NCI-H1694 treated with DMSO at 0.1 percent for 48 hours (cell line): ENCODE measurements around the gene ADGRD2.

ENCODE experiments used
- DNase-seq: peaks from one replicate; lab custom pipeline; 2025; lab: John Stamatoyannopoulos, UW

Gene ADGRD2

DNA sequence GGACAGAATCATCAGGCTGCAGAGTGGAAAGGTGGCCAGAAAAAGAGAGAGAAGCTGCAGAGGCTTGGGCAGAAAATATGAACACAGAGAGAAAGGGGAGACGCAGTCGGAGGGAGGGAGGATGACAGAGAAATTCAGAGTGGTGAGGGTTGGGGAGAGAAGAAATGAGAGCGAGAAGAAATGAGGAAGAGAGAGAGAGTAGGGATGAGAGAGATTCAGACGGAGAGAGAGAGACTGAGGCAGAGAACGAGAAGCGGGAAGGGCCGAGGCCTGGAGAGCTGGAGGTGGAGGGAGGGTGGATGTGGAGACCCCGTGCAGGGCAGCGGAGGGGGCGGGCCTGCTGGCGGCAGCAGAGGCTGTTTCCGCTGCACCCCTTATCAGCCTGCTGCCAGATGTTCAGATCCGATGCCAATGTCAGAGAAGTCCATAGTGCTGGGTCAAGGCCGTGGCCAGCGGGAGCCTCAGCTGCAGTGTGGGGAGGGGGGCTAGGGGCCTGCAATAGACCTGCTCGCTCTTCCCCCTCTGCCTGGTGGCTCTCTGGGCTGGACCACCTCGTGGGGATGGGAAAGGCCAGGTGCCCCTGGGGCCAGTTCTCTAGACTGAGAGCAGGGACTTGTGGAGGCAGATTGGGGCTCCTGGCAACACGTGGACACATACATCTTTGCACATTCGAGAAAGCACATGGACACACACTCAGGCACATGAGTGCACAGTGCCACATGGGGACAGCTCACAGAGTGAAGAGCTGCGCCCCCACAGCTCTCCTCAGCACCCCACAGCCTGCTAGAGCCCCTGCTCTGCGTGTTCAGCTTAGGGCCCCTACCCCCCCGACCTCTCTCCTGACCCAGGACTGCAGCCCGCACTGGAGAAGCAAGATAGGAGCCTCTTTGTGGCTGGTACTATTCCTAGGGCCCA lies 61.9 kb downstream of the ADGRD2 start:
- no peak for DNase-seq

DNA sequence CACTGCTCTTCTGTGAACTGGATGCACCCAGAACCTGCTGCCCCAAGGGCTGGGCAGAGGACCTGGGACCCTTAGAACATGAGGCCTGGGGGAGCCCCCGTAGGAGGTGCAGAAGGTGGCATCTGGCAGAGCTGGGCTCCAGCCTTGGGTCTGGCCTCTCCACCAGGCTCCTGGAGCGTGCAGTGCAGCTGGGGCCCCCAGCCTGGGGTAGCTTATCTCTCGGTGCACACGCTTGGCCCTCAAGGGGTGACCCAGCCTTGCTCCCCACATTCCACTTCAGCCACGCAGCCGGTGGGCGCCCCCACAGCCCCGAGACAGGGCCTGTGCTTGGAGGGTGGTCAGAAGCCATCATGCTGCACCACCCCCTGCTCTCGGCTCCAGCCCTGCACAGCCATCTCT lies 62.6 kb downstream of the ADGRD2 start:
- no peak for DNase-seq

DNA sequence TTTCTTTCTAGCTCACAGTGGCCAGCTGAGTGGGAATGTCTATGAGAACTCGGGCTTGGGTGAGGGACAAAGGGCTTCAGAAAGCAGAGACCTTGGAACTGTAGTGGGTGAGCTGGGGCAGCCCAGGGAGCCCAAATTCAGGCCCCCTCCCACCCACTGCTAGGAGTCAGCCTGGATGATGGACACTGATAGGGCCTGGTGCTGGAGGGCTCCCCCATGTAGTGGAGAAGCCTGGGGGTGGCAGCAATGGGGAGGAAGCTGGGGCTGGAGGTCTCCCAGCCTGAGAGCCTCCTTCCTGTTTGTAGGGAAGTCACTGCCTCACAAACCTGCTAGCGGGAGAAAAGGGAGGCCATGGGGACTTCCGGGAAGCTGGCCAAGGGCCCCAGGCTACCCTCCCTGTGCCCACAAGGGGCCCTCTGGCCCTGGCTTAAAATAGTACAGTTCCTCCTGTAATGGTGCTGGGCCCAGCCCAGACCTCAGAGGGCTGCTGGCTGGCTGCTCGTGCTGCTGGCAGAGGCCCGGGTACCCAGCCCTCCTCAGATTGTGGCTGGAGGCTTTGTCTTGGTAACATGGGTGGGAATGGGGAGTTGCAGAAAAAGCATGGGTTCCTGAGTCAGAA lies 63.2 kb downstream of the ADGRD2 start:
- no peak for DNase-seq

DNA sequence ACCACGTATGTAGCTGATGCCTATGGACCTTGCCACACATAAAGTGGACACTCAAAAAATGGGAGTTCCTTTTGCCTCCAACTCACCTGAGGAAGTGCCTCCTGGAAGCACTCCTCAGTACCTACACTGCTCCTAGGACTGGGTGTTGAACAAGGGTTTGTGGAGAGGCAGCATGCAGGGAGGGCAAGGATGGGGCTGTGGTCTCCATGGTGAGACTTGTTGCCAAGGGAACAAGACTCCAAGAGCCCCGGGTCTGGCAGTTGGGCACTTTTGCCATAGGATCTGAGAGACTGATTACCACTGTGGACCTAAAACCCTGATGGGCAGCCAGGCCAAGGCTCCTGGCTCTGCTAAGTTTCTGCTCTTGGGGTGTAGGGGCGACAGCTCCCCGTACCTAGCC lies 63.9 kb downstream of the ADGRD2 start:
- no peak for DNase-seq

DNA sequence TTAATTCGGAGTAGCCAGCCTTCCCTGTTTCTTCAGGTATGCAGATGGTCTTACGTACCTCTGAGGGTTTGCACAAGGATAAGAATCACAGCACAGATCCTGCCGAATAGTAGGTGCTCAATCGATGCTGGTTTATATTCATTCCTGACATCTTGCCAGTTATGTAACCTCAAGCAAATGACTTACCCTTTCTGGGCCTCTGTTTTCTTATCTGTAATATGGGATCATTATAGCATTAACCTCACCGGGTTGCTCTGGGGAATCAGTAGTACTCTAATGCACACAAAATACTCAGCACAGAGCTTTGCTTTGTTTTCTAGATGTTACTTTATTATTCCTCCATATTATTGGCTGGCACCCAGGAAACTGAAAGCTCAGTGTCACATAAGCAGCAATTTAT lies 64.6 kb downstream of the ADGRD2 start:
- no peak for DNase-seq

DNA sequence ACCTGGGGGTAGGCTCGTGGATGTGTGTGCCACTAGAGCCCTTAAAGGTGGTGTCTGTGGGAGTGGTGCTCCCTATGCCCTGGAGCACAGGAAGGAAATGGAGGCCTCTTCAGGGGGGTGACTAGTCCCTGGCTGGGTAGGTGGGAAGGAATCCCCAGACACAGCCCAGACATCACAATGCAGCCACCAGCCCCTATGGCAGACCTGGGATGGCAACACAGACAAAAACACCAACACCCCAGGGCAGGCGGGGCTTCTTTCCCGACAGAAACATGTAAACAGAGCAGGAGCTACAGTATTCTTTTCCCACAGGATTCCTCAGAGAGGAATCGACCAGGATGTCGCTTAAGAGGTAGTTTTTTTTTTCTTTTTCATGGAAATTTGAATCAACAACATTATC lies 67.3 kb downstream of the ADGRD2 start:
- DNase-seq: no peak

DNA sequence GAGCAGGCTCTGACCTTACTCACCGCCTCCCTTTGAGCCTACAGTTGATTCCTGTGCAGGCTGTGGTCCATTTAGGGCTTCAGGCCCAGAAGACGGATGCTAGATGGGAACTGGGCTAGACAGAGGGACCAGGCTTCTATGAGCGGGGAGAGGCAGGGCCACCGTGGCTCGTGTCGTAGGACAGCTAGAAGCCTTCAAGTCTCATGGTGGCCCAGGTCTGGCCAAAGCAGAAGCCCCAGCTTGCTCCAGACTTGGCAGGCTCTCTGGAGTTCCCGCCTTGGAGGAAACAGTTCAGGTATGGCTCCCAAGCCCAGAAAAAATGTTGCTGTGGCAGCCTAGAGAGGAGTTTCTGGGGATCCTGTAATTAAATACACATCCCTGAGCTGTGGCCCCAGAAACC lies 67.9 kb downstream of the ADGRD2 start:
- DNase-seq: no peak

DNA sequence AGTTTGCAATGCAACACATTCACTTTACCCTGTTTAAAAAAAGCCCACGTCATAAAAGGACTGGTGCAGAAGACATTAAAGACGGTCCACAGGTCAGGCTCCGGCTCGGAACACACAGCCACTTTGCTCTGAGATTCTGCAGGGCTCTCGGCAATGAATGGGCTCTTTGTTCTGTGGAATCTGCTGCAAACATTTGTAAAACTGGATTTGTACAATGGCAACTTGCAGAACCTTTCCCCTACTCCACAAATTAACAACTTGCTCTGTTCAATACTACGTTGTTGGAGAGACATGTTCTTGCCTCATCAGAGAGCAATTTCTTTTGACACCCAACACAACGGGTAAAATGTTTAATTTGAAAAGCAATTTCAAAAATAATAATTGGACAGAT lies 70.0 kb downstream of the ADGRD2 start:
- no peak for DNase-seq

DNA sequence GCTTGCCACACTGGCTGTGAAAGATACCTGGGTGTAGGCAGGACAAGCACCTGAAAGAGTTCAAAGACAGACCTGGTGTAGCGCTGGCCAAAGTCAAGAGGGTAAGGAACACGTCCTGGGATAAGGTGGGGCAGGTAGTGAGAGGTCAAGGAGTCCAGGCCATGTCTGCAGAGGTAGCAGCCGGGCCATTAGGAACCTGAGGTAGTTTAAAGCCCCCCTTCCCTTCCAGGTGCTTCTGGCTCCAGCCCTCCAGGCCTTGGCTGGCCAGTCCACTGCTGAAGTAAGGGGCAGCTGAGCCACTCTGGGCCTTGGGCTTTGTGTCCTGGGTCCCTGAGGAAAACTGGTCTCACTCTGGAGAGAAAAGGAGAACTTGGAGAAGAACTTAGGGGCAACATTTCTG lies 70.9 kb downstream of the ADGRD2 start:
- DNase-seq: no peak

DNA sequence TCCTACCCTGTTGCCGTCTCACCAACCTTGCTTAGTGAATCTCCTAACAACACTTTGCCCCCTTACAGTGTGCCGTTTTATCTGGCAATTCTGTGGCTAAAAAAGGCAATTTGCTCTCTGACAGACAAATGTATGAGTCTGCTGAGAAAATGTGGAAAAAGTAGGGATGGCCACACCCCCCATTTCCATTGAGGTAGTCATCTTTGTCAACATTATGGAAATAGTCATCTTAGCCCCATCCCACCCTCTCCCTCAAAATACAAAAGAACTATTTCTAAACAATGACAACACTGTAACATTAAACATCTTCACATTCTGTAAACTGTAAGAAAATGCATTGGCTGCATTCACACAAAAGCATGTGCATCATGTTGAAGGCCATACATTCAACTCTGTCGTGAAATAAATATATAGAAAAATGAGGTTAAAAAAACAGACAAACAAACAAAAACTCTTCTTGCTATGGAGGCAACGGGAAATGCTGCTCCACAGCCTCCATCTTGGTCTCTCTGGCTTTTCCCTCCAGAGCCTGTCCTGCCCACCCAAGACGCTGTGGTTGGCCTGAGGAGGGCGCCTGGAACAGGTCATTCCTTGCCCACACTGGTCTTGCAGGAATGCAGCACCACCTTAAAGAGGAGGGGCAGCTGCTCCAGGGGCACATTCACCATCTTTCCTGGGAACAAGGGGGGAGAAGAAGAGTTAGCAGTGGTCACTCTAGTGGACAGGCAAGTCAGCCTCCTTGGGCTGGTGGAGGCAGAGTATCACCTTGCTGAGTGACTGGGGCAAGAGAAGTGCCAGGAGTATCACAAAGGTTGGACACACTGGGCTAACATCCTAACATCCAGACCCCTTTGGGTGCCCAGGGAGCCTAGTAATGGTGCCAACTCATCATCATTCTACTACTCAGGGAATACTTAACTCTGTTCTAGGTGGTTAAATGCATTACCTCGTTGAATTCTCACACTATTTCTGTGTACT lies 72.2 kb downstream of the ADGRD2 start:
- no peak for DNase-seq

DNA sequence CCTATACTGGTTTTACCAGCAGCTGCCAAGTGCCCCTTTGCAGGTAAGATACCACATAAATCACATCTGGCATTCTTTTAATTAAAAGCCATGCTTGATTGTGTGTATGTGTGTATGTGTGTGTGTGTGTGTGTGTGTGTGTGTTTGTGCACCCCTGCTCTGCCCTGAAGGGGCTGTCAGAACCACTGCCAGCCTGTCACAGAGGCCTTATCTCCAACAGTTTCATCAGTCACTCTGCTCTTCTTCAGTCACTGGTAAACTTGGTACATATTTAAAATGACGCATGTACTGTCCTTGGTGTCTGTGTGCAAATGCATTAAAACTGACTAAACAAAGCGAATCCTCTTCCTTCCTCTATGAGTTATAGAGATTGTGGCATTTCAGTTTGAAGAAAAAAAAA lies 75.9 kb downstream of the ADGRD2 start:
- DNase-seq: no peak

DNA sequence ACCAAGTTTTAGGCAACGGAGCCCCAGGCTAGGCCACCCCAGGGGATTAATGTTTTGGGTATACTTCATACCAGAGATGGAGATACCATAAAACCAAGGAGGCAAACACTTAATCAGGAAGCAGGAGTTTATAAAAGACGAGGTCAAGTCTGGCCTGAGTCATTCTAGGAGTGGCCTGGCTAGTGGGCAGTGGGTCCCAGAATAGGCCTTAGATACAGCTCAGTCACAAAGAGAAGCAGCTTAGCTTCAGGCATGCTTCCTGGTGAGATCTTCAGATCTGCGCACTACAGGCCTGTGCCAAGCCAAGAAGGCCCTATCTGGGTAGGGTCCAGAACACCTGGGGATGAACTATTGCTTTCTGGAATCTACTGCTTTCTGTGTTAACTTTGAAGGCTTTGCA lies 77.5 kb downstream of the ADGRD2 start:
- no peak for DNase-seq
